ENCODE data around the gene PLIN5. TPM values are rescaled to one million over a fixed set of nuclear protein-coding genes. Genes with fewer than 3 reads are reported as not detected.
A peak's percentile ranks its signal among the peaks of the same experiment; 100 is the strongest.

The PLIN5 gene
- total RNA-seq, 6 experiments from 2014 or later = not detected

DNA sequence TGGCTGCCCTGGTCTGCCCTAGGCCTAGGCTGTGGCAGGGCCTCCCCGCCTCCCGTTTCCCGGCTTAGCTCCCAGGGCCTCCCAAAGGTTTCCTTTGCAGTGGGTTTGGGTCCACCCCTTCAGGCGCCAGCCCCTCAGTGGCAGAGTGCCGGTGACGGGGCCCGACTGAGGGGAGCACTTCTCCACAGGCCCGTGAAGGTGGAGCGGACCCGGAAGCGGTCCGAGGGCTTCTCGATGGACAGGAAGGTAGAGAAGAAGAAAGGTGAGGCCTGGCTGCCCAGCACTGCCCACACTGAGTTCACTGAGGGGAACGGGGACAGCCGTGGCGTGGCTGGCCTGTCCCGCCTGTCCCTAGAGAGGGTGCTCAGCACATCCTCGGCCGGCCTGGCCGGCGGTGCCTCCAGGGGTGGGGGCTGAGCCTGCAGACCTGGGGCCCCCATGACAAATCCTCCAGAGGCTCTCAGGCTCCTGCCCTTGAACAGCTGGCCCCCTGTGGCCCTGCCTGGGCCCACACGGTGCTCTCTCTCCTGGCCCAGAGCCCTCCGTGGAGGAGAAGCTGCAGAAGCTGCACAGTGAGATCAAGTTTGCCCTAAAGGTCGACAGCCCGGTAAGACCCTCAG lies 37.1 kb downstream of the PLIN5 start:
- Mint-ChIP-seq H3K27me3 (ENCODE audit: insufficient read depth) (peaks cover 3% of the 10 kb centered on the region), H3K9me3 (no peaks in the 10 kb centered on the region), H3K36me3 (ENCODE audit: low read depth) (no peaks in the 10 kb centered on the region), H3K4me3 (no peak overlapping the region), H3K27ac (no peak overlapping the region), H3K4me1 (ENCODE audit: low read depth) (no peaks in the 10 kb centered on the region)
- TF ChIP-seq, protein P1, sequence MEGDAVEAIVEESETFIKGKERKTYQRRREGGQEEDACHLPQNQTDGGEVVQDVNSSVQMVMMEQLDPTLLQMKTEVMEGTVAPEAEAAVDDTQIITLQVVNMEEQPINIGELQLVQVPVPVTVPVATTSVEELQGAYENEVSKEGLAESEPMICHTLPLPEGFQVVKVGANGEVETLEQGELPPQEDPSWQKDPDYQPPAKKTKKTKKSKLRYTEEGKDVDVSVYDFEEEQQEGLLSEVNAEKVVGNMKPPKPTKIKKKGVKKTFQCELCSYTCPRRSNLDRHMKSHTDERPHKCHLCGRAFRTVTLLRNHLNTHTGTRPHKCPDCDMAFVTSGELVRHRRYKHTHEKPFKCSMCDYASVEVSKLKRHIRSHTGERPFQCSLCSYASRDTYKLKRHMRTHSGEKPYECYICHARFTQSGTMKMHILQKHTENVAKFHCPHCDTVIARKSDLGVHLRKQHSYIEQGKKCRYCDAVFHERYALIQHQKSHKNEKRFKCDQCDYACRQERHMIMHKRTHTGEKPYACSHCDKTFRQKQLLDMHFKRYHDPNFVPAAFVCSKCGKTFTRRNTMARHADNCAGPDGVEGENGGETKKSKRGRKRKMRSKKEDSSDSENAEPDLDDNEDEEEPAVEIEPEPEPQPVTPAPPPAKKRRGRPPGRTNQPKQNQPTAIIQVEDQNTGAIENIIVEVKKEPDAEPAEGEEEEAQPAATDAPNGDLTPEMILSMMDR (IDR thresholded peaks at IDR 0.05) = no peak
- DNase-seq = no peak

DNA sequence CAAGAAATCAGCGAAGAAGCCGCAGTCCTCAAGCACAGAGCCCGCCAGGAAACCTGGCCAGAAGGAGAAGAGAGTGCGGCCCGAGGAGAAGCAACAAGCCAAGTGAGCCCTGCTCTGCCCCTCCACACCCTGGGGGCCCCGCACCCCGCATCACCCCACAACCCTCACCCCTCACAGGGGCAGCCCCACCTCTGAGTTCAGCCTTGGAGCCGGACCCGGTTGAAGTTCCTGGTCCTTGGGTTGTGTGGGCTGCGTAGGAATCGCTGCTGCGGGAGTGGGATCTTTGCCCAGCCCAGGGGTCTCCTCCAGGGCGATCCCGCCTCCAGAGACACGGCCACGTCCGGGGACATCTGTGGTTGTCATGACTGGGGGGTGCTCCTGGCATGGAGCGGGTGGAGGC lies 38.7 kb downstream of the PLIN5 start:
- Mint-ChIP-seq H3K4me3 (no peak overlapping the region), H3K36me3 (ENCODE audit: low read depth) (no peaks in the 10 kb centered on the region), H3K27me3 (ENCODE audit: insufficient read depth) (peaks cover 3% of the 10 kb centered on the region), H3K4me1 (ENCODE audit: low read depth) (no peaks in the 10 kb centered on the region), H3K9me3 (no peaks in the 10 kb centered on the region), H3K27ac (no peak overlapping the region)
- no peak for DNase-seq
- TF ChIP-seq, protein P1 (IDR thresholded peaks at IDR 0.05) = no peak

DNA sequence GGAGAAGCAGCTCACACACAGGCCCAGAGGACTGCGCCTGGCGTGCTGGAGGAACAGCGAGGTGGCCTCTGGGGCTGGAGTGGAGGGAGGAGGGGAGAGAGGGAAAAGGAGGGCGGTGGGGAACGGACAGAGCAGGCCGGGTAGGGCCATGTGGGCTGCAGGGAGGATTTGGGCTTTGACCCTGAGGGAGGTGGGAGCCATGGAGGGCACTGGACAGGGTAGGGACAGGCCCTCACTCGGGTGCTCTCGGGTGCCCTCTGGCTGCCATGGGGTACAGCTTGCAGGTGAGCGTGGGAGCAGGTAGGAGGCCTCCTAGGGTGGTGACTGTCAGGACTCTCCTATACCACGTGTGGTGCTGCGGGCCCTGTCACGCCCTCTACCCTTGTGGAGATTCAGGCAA lies 39.6 kb downstream of the PLIN5 start:
- Mint-ChIP-seq H3K9me3 (no peaks in the 10 kb centered on the region), H3K27ac (no peak overlapping the region), H3K4me3 (no peak overlapping the region), H3K36me3 (ENCODE audit: low read depth) (peaks cover 3% of the 10 kb centered on the region), H3K27me3 (ENCODE audit: insufficient read depth) (peaks cover 3% of the 10 kb centered on the region), H3K4me1 (ENCODE audit: low read depth) (no peaks in the 10 kb centered on the region)
- TF ChIP-seq, protein P1 (IDR thresholded peaks at IDR 0.05) = peak; percentile 15; the same call in 1 of the 2 replicates
- no peak for DNase-seq

DNA sequence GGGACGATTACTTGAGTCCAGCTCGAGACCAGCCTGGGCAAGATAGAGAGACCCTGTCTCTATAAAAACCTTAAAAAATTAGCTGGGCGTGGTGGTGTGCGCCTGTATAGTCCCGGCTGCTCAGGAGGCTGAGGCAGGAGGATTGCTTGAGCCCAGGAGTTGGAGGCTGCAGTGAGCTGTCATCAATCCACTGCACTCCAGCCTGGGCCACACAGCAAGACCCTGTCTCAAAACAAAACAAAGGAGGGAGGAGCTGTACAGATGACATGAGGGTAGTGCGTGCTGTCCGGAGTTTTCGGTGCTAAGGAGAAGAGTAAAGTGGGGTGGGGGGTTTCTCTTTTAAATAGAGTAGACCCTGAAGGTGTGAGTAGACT lies 40.3 kb downstream of the PLIN5 start:
- TF ChIP-seq, protein P1 (IDR thresholded peaks at IDR 0.05) = no peak
- Mint-ChIP-seq H3K27ac (no peak overlapping the region), H3K27me3 (ENCODE audit: insufficient read depth) (peaks cover 3% of the 10 kb centered on the region), H3K9me3 (no peaks in the 10 kb centered on the region), H3K4me1 (ENCODE audit: low read depth) (no peaks in the 10 kb centered on the region), H3K36me3 (ENCODE audit: low read depth) (peaks cover 9% of the 10 kb centered on the region), H3K4me3 (no peak overlapping the region)
- no peak for DNase-seq

DNA sequence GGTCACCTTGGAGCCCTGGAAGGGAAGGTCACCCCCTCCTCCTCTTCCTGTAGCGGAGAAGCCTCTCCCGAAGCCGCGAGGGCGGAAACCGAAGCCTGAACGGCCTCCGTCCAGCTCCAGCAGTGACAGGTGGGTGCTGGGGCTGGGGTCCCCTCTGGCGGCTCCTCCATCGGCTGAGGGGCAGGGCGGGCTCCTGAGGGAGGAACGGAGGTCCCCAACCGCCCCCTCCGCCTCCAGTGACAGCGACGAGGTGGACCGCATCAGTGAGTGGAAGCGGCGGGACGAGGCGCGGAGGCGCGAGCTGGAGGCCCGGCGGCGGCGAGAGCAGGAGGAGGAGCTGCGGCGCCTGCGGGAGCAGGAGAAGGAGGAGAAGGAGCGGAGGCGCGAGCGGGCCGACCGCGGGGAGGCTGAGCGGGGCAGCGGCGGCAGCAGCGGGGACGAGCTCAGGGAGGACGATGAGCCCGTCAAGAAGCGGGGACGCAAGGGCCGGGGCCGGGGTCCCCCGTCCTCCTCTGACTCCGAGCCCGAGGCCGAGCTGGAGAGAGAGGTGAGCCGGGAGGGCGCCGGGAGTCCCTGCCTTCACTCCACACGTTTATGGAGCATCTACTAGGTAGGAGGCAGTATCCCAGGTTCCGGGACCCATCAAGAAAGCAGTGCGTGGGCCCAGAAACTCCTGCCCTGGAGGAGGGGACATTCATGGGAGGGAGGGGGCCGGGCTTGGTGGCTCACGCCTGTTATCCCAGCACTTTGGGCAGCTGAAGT lies 40.9 kb downstream of the PLIN5 start:
- no peak overlapping the region for H3K4me3 Mint-ChIP-seq
- H3K27ac Mint-ChIP-seq = no peak overlapping the region
- no peaks in the 10 kb centered on the region for H3K27me3 Mint-ChIP-seq (ENCODE audit: insufficient read depth)
- TF ChIP-seq, protein P1 (IDR thresholded peaks at IDR 0.05) = no peak
- H3K36me3 Mint-ChIP-seq (ENCODE audit: low read depth) = peaks cover 13% of the 10 kb centered on the region
- H3K4me1 Mint-ChIP-seq (ENCODE audit: low read depth) = no peaks in the 10 kb centered on the region
- no peaks in the 10 kb centered on the region for H3K9me3 Mint-ChIP-seq
- DNase-seq = no peak
